ENCODE data around the gene MAN1C1. TPM values are rescaled to one million over a fixed set of nuclear protein-coding genes. Genes with fewer than 3 reads are reported as not detected.

MAN1C1 gene
- total RNA-seq, 2 donors from 2014 or later, result 22.8 to 34.4 TPM

DNA sequence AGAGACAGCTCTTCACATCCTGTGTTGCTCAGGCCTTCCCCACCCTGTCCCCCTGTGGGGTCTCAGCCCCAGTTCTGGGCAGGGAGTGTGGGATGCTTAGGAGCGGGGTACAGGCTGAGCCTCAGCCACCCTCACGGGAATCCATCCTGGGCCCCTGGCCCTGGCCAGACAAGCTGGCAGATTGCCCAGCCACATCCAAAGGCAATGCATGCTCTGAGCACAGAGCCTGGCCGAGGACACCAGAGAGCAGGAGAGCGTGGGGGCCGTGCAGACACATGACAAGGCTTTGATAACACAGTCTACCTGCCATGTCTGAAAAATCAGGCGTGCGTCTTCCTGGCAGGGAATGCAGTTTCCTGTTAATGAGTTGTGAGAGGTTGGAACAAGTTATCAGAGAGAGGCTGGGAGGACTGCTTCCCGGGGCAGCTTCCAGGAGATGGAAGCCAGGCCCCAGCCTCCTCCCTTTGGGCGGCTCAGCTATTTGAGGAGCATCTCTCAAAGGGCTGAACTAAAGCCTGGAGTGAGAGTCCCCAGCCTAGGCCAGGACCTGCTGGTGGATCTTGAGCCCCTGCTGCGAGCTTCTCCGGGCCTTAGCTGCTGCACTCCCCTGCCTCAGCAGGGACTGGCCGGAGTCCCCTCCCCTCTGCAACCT, 111.2 kb downstream of the MAN1C1 start:
- peak; percentile 38 for DNase-seq (ENCODE audit: low spot score)
- 9% methylated on average over 11 of the region's 12 CpGs for WGBS
- no peaks in the 10 kb centered on the region for H3K27me3 ChIP-seq (replicated peaks; ENCODE audit: insufficient read depth)
- no peaks in the 10 kb centered on the region for H3K36me3 ChIP-seq
- H3K4me1 ChIP-seq (replicated peaks), result peaks cover 10% of the 10 kb centered on the region
- TF ChIP-seq POLR2AphosphoS5 (IDR thresholded peaks at IDR 0.05) (peak; percentile 41), POLR2A (IDR thresholded peaks at IDR 0.05) (no peak)
- H3K27ac ChIP-seq, result peak overlapping the region; percentile 20 to 27
- H3K9me3 ChIP-seq, result no peaks in the 10 kb centered on the region
- no peak overlapping the region for H3K4me3 ChIP-seq
- intact Hi-C loops (cut with DNase I), result no loop called here

DNA sequence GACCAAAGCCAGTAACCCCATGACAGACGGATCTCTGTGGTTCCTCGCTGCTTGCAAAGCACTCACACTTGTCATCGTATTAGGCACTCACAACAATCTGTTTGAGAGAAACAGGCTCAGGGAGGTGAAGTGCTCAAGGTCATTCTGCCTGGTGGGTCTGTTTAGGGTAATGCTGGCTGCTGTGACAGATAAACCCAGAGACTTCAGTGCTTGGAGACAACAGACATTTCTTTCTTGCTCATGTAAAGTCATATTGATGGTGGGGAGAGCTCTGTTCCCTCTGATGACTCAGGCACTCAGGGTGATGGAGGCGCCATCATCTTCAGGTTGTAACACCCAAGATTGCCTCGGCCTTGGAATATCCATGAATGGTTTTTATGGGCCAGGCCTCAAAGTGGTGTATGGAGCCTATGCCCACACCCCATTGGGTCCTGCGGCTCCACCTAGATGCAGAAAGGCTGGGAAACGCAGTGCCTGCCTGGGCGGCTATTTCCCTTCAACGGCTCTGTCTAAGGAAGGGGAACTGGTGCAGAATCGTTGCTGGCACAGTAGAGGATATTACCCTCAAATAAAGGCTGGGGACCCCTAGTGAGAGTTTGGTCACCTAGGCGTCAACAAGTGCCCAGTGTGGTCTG, 111.8 kb downstream of the MAN1C1 start:
- no peak for DNase-seq (ENCODE audit: low spot score)
- Histone ChIP-seq H3K27me3 (replicated peaks; ENCODE audit: insufficient read depth) (no peaks in the 10 kb centered on the region), H3K27ac (peak overlapping the region; percentile 20 to 27), H3K4me1 (replicated peaks) (peaks cover 10% of the 10 kb centered on the region), H3K36me3 (no peaks in the 10 kb centered on the region), H3K4me3 (no peak overlapping the region), H3K9me3 (no peaks in the 10 kb centered on the region)
- intact Hi-C loops (cut with DNase I), result no loop called here
- WGBS, result 69% methylated on average over 11 of the region's 11 CpGs
- TF ChIP-seq, protein P1, sequence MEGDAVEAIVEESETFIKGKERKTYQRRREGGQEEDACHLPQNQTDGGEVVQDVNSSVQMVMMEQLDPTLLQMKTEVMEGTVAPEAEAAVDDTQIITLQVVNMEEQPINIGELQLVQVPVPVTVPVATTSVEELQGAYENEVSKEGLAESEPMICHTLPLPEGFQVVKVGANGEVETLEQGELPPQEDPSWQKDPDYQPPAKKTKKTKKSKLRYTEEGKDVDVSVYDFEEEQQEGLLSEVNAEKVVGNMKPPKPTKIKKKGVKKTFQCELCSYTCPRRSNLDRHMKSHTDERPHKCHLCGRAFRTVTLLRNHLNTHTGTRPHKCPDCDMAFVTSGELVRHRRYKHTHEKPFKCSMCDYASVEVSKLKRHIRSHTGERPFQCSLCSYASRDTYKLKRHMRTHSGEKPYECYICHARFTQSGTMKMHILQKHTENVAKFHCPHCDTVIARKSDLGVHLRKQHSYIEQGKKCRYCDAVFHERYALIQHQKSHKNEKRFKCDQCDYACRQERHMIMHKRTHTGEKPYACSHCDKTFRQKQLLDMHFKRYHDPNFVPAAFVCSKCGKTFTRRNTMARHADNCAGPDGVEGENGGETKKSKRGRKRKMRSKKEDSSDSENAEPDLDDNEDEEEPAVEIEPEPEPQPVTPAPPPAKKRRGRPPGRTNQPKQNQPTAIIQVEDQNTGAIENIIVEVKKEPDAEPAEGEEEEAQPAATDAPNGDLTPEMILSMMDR (IDR thresholded peaks at IDR 0.05), result no peak
- TF ChIP-seq POLR2AphosphoS5 (IDR thresholded peaks at IDR 0.05) (no peak), POLR2A (IDR thresholded peaks at IDR 0.05) (no peak)

GRCh38 chr1:25729045-25729444, 112.5 kb downstream of the MAN1C1 start:
- TF ChIP-seq, protein P1 (IDR thresholded peaks at IDR 0.05), result no peak
- TF ChIP-seq POLR2AphosphoS5 (IDR thresholded peaks at IDR 0.05) (no peak), POLR2A (IDR thresholded peaks at IDR 0.05) (no peak)
- Histone ChIP-seq H3K27me3 (replicated peaks; ENCODE audit: insufficient read depth) (no peaks in the 10 kb centered on the region), H3K27ac (no peak overlapping the region), H3K4me3 (no peak overlapping the region), H3K36me3 (no peaks in the 10 kb centered on the region), H3K4me1 (replicated peaks) (peaks cover 10% of the 10 kb centered on the region), H3K9me3 (no peaks in the 10 kb centered on the region)
- DNase-seq (ENCODE audit: low spot score), result no peak
- WGBS, result 93% methylated on average over 4 of the region's 4 CpGs
- intact Hi-C loops (cut with DNase I), result no loop called here

DNA sequence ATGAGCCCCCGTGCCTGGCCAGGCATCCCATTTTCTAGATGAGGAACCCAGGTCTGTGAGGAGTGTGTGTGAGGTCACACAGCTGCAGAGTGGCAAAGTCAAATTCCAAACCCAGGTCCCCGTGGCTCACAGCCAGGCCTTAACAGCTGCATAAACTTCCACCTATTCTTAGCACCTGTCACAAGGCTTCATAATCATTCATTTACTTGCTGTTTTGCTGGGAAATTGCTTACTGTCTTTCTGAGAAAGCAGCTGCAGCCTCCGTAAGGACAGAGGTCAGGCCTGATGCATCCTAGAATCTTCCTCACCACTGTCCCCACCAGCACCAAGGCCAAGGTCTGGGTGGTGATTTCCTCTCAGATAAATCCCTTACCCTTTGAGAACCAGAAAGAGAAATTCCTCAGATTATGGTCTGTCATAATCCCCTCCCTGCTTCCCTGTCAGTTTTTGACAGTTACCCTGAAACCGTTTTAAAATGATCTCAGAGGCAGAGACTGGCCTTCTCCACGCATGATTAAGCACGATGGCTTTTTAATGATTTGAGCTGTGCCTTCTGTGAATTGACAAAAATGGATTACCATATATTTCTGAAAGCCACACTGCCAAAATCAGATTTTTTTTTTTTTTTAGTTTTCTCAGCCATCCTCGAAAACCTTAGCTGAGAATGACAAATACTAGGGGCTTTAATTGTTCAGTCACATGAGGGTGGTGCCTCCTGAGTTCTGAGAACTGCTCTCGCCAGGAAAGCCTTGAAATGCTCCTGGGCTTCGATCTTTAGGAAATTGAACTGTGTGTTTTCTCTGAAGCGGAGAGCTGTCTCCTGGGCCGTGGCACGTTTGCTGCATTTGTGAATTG, 113.4 kb downstream of the MAN1C1 start:
- intact Hi-C loops (cut with DNase I), result no loop called here
- no peak for DNase-seq (ENCODE audit: low spot score)
- Histone ChIP-seq H3K4me1 (replicated peaks) (peaks cover 10% of the 10 kb centered on the region), H3K36me3 (no peaks in the 10 kb centered on the region), H3K27ac (no peak overlapping the region), H3K4me3 (no peak overlapping the region), H3K9me3 (no peaks in the 10 kb centered on the region), H3K27me3 (replicated peaks; ENCODE audit: insufficient read depth) (no peaks in the 10 kb centered on the region)
- TF ChIP-seq, protein P1 (IDR thresholded peaks at IDR 0.05), result no peak
- TF ChIP-seq POLR2A (IDR thresholded peaks at IDR 0.05) (no peak), POLR2AphosphoS5 (IDR thresholded peaks at IDR 0.05) (no peak)
- WGBS, result 79% methylated on average over 12 of the region's 12 CpGs

- DNase-seq (ENCODE audit: low spot score), result no peak
- 95% methylated on average over 5 of the region's 5 CpGs for WGBS
- H3K4me3 ChIP-seq, result no peak overlapping the region
- intact Hi-C loops (cut with DNase I), result no loop called here
- no peak for TF ChIP-seq POLR2AphosphoS5 (IDR thresholded peaks at IDR 0.05)
- no peaks in the 10 kb centered on the region for H3K9me3 ChIP-seq
- H3K27me3 ChIP-seq (replicated peaks; ENCODE audit: insufficient read depth), result no peaks in the 10 kb centered on the region
- H3K27ac ChIP-seq, result no peak overlapping the region
- no peaks in the 10 kb centered on the region for H3K36me3 ChIP-seq
- H3K4me1 ChIP-seq (replicated peaks), result peaks cover 10% of the 10 kb centered on the region
Measured at GRCh38 chr1:25731148-25731547, 114.6 kb downstream of the MAN1C1 start.
